ENCODE measurements around the gene GDA. TPM values are rescaled to one million over a fixed set of nuclear protein-coding genes. Genes with fewer than 3 reads are reported as not detected.

GDA gene
- total RNA-seq, 4 donors from 2014 or later = 4.8 to 26.6 TPM; not detected in 2

DNA sequence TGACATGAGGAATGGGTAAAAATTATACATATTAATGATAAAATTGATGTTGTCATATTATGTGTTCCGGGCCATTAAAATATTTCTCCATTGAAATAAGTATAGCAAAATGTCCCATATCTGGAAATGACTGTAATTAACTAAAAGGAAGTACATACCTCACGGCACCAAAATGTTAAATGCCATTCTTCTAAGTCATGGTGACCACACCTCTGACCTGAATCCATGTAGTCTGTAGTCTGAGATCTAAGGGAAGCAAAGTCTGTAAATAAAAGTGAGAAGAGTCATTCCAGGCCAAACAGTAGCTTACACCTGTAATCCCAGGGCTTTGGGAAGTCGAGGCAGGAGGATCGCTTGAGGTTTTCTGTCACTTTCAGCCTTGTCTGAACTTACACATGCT, 8.7 kb upstream of the GDA start:
- Histone ChIP-seq H3K27me3 (no peaks in the 10 kb centered on the region), H3K27ac (no peak overlapping the region), H3K4me3 (no peak overlapping the region), H3K4me1 (no peaks in the 10 kb centered on the region), H3K9me3 (no peaks in the 10 kb centered on the region), H3K36me3 (no peaks in the 10 kb centered on the region)
- DNase-seq = no peak
- TF ChIP-seq, protein P1, sequence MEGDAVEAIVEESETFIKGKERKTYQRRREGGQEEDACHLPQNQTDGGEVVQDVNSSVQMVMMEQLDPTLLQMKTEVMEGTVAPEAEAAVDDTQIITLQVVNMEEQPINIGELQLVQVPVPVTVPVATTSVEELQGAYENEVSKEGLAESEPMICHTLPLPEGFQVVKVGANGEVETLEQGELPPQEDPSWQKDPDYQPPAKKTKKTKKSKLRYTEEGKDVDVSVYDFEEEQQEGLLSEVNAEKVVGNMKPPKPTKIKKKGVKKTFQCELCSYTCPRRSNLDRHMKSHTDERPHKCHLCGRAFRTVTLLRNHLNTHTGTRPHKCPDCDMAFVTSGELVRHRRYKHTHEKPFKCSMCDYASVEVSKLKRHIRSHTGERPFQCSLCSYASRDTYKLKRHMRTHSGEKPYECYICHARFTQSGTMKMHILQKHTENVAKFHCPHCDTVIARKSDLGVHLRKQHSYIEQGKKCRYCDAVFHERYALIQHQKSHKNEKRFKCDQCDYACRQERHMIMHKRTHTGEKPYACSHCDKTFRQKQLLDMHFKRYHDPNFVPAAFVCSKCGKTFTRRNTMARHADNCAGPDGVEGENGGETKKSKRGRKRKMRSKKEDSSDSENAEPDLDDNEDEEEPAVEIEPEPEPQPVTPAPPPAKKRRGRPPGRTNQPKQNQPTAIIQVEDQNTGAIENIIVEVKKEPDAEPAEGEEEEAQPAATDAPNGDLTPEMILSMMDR (IDR thresholded peaks at IDR 0.05) = no peak
- TF ChIP-seq POLR2A (IDR thresholded peaks at IDR 0.05) = no peak
- intact Hi-C loops (cut with DNase I; ENCODE audit: low total_unique reads) = no loop called here

DNA sequence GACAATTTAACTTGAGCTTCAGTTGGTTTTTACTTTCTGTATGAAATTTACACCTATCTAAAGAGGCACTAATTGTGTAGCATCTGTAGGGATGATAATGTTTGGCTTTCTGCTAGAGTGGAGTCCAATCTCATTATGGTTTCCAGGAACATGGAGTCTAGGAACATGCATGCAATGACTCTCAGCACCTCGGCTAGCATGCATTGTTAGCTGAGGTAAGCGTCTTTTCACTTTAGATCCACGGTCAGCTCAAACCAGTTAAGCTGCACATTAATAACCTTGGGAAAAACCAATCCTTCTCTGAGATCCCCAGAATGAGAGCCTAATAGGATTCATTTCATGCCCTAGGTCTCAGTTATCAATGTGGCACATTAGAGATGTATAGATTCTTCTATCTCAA, 7.8 kb upstream of the GDA start:
- intact Hi-C loops (cut with DNase I; ENCODE audit: low total_unique reads) = no loop called here
- no peak for DNase-seq
- Histone ChIP-seq H3K27ac (no peak overlapping the region), H3K4me3 (no peak overlapping the region), H3K4me1 (no peaks in the 10 kb centered on the region), H3K27me3 (no peaks in the 10 kb centered on the region), H3K36me3 (no peaks in the 10 kb centered on the region), H3K9me3 (no peaks in the 10 kb centered on the region)
- TF ChIP-seq, protein P1 (IDR thresholded peaks at IDR 0.05) = no peak
- TF ChIP-seq POLR2A (IDR thresholded peaks at IDR 0.05) = no peak

DNA sequence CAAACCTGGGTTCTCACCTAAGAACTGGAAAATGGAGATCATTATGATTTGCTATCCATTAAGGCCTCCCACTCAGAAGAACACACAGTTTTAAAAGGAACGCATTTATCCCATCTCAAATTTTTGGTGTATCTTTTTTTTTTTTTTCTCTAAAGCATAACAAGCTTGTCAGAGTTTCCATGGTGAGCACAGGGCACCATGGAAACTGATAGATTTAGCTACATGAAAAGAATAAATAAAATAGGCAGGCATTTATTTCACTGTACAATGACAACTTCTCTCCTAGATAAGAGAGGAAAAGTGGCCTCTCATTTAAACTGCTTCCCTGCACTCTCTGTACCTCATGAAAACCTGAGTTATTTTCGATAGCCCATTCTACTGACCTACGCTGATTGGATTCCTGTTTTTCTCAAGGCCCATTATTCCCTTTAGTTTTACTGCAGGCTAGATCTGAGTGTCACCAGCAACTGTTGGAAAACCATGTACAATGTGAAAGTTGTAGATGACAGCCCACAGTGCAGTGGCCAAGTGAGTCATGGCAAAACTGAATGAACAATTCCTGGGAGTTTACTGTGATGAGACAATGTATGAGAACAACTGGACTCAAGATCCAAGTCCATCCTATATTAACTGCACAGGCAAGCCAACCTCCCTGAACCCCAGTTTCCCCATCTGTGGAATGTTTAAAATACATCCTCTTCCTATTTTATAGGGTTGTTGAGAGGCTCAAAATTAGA, 4.3 kb upstream of the GDA start:
- H3K4me3 ChIP-seq = no peak overlapping the region
- intact Hi-C loops (cut with DNase I; ENCODE audit: low total_unique reads) = no loop called here
- no peak for DNase-seq

DNA sequence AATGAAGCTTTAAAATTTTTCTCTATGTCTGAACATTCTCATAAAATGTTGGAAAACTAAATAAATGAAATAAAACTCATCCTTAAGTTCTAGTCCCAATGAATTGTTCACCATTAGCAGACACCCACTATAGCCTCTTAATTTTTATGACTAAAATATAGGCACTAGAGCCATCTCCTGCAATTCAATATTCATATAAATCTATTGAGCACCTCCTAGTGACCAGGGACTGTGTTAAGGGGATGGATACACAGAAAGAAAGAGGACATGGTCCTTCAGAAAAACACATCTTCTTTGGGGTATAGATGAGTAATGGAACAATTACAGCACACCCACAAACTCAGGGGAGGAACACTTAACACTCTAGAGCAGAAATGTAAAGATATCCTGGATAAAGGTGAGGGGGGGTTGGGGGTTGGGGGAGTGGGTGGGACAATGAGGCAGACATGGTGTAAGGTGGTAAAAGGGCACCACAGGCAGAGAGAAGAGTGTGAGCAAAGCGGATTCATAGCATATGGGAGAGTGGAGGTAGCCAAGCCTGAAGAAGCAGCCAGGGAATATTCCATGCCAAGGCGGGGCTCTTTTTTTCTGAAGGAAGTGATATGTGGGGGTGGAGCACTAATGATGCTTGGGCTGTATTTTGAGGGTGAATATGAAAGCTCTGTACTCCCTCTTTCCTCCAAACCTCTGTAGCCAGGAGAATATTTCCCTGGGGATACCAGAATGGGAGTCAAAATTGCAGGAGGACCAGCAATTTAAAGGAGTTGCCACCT, 3.3 kb upstream of the GDA start:
- intact Hi-C loops (cut with DNase I; ENCODE audit: low total_unique reads) = no loop called here
- no peaks in the 10 kb centered on the region for H3K36me3 ChIP-seq

More for the DNA sequence above, 4.3 kb upstream of the GDA start:
- no peak overlapping the region for H3K27ac ChIP-seq
- H3K36me3 ChIP-seq = no peaks in the 10 kb centered on the region
- H3K27me3 ChIP-seq = no peaks in the 10 kb centered on the region
- no peaks in the 10 kb centered on the region for H3K4me1 ChIP-seq
- TF ChIP-seq, protein P1 (IDR thresholded peaks at IDR 0.05) = no peak
- TF ChIP-seq POLR2A (IDR thresholded peaks at IDR 0.05) = no peak
- no peaks in the 10 kb centered on the region for H3K9me3 ChIP-seq

More for the DNA sequence above, 3.3 kb upstream of the GDA start:
- Histone ChIP-seq H3K4me1 (no peaks in the 10 kb centered on the region), H3K27me3 (no peaks in the 10 kb centered on the region), H3K27ac (no peak overlapping the region), H3K4me3 (no peak overlapping the region), H3K9me3 (no peaks in the 10 kb centered on the region)
- DNase-seq = no peak
- no peak for TF ChIP-seq POLR2A (IDR thresholded peaks at IDR 0.05)
- TF ChIP-seq, protein P1 (IDR thresholded peaks at IDR 0.05) = no peak

Data from uterus (tissue), 4 donors.